WTC11 (cell line): ENCODE results near the gene DRC3.

Experiments
- CBFB ChIP-seq: sonication (generic); formaldehyde crosslinking; IDR thresholded peaks from 2 replicates; pipeline ENCODE4 v1.8.1; 2022; ENCODE audit warnings: mild to moderate bottlenecking, low read depth, missing genetic modification reagents
- CTCF ChIP-seq: fragments of 200-600 bp; IDR thresholded peaks from 2 replicates; pipeline ENCODE4 v1.8.0; 2022; ENCODE audit warnings: antibody characterized with exemption
- E2F4 ChIP-seq: sonication (generic); formaldehyde crosslinking; IDR thresholded peaks from 2 replicates; pipeline ENCODE4 v1.8.1; 2022; ENCODE audit warnings: low read depth, mild to moderate bottlenecking, moderate library complexity, missing genetic modification reagents, borderline replicate concordance
- E2F5 ChIP-seq: sonication (generic); formaldehyde crosslinking; IDR thresholded peaks from 2 replicates; pipeline ENCODE4 v1.8.1; 2022; ENCODE audit warnings: mild to moderate bottlenecking, moderate library complexity, missing genetic modification reagents
- FOXP4 ChIP-seq: sonication (generic); formaldehyde crosslinking; IDR thresholded peaks from 2 replicates; pipeline ENCODE4 v1.8.0; 2022; ENCODE audit warnings: mild to moderate bottlenecking, missing genetic modification reagents
- IRF2 ChIP-seq: sonication (generic); formaldehyde crosslinking; IDR thresholded peaks from 2 replicates; pipeline ENCODE4 v1.8.0; 2022; ENCODE audit warnings: low read depth, missing genetic modification reagents, borderline replicate concordance
- JAZF1 ChIP-seq: fragments of 250-450 bp; sonication (Bioruptor Pico); IDR thresholded peaks from 2 replicates; pipeline ENCODE4 v1.9.0; 2021; ENCODE audit warnings: moderate library complexity, mild to moderate bottlenecking, inconsistent platforms
- JUN ChIP-seq: sonication (generic); formaldehyde crosslinking; IDR thresholded peaks from 2 replicates; pipeline ENCODE4 v1.8.0; 2023; ENCODE audit warnings: mild to moderate bottlenecking, missing genetic modification reagents
- MAX ChIP-seq: sonication (generic); formaldehyde crosslinking; IDR thresholded peaks from 2 replicates; pipeline ENCODE4 v1.8.0; 2022; ENCODE audit warnings: mild to moderate bottlenecking, missing genetic modification reagents
- NR2C2 ChIP-seq: sonication (generic); formaldehyde crosslinking; IDR thresholded peaks from 2 replicates; pipeline ENCODE4 v1.8.0; 2022; ENCODE audit warnings: mild to moderate bottlenecking, missing genetic modification reagents
- PREB ChIP-seq: sonication (generic); formaldehyde crosslinking; IDR thresholded peaks from 2 replicates; pipeline ENCODE4 v1.8.1; 2022; ENCODE audit warnings: mild to moderate bottlenecking, missing genetic modification reagents, moderate library complexity, borderline replicate concordance
- SP1 ChIP-seq: sonication (generic); formaldehyde crosslinking; conservative IDR thresholded peaks from 2 replicates; pipeline ENCODE4 v1.8.1; 2022; ENCODE audit warnings: missing genetic modification reagents

- TF ChIP-seq NR2C2 (CRISPR knock-in tag), result no peak
- TF ChIP-seq FOXP4 (CRISPR knock-in tag), result no peak
- TF ChIP-seq PREB (CRISPR knock-in tag), result no peak
- TF ChIP-seq CBFB (CRISPR knock-in tag), result no peak
- TF ChIP-seq JUN (CRISPR knock-in tag), result no peak
- no peak for TF ChIP-seq CTCF
- no peak for TF ChIP-seq E2F5 (CRISPR knock-in tag)
- no peak for TF ChIP-seq MAX
- TF ChIP-seq SP1 (CRISPR knock-in tag), result no peak
- no peak for TF ChIP-seq IRF2 (CRISPR knock-in tag)
- TF ChIP-seq E2F4 (CRISPR knock-in tag), result no peak
- TF ChIP-seq JAZF1 (CRISPR knock-in tag), result no peak
Measured at GRCh38 chr17:17947309-17947708, 25.4 kb upstream of the DRC3 start.
